T-helper 22 cell (primary cell): ENCODE results near the gene DTX3.

Experiments used
- DNase-seq: peaks from one replicate; pipeline ENCODE4 v3.0.0-alpha.2; 2020; ENCODE audit warnings: low read depth

Gene DTX3

GRCh38 chr12:57620245-57620935, 15.8 kb downstream of the DTX3 start:
- no peak for DNase-seq

DNA sequence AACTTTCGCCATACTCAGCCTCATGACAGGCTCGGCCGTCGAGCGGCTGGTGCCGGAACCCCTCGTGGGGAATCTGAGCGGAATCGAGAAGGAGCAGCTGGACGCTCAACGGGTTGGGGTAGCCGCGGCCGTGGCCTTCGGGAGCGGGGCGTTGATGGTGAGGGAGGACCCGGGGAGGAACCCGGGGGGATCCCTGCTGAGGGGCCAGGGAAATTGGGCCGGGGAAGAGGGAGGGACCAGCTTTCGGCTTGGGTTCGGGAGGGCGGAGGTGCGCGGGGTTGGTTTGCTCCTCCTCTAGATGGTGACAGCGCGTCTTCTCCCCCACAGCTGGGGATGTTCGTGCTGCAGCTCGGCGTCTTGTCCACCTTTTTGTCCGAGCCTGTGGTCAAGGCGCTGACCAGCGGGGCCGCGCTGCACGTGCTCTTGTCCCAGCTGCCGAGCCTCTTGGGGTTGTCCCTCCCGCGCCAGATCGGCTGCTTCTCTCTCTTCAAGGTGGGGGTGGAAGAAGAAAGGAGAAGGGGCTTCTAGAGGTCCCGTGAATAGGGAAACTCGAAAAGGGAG, 16.4 kb downstream of the DTX3 start:
- no peak for DNase-seq

DNA sequence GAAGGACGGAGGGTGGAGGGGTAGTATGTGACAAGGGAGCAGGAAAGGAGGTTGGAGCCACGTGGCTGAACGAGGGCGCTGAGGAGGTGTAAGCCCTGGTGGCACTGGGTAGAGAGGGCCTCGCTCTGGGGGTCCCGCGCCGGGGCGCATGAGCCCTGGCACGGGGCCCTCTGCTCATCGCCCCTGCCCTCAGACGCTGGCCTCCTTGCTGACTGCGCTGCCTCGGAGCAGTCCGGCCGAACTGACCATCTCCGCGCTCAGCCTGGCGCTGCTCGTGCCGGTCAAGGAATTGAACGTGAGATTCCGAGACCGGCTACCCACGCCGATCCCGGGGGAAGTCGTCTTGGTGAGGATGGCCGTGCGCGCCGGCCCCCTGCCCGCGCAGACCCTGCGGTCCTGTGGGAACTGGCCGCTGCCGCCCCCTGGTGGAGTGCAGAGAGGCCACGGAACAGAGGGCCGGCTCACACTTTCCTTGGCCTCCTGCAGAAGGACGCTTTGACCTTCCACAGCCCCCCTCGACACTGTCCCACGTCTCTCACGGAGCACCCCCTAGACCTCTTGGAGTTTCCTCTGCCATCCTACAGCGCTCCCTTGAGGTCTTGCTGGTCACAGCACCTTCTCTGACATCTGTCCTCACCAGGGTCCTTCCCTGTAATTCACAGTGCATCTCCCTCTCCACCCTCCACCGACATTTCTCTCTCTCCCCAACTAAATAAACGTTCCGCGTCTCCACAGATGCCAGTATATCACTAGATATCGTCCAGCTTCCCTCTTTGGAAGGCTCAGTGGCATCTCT, 17.1 kb downstream of the DTX3 start:
- no peak for DNase-seq

GRCh38 chr12:57622293-57623245, 17.9 kb downstream of the DTX3 start:
- DNase-seq = no peak

DNA sequence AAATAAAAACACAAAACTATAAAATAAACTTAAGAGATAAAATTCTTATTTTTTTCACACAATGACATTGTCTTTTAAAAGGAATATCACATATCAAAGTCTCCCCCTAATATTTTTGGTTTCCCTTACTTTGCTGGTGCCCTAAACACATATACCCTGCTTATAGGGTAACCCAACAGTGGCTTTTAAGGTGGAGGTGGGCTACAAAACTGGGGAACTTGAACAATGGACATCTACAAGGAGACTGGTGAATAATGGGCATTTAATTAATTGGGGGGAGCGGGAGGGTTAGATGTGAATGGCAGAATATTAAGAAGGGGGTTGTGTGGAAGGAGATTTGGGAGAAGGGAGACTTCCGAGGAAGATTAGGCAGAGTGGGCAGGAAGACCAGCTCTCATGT, 18.8 kb downstream of the DTX3 start:
- DNase-seq = no peak

- no peak for DNase-seq
These were observed 19.3 kb downstream of the DTX3 start for GRCh38 chr12:57623811-57624390.

DNA sequence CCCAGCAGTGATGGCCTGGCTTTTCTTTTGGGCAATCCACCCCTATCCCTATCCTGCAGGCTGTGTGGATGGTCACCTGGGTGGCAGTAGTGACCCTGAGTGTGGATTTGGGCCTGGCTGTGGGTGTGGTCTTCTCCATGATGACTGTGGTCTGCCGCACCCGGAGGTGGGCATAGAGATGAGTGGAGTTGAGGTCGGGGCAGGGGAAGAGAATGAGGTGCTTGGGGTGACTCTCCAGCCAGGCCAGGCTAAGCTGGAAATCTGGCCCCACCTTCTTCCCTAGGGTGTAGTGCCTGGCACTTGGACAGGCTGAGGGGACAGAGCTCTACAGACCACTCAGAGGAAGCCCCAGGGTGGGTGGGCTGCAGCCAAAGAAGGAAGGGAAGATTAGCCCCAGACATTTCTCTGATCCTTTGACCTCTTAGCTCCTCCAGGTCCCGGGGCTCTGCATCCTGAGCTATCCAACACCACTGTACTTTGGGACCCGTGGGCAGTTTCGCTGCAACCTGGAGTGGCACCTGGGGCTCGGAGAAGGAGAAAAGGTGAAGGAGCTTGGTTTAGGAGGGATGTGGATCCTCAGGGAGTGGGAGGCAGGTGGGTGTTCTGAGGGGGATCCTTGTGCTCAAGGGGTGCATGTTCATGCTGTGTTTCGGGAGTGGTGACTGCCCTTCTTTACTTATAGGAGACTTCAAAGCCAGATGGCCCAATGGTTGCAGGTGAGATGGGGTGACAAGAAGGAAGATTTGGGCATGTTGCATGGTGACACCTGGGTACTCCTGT, 20.0 kb downstream of the DTX3 start:
- no peak for DNase-seq

- DNase-seq = no peak
These were observed 20.8 kb downstream of the DTX3 start for GRCh38 chr12:57625261-57626032.

GRCh38 chr12:57626111-57626920, 21.7 kb downstream of the DTX3 start:
- no peak for DNase-seq

GRCh38 chr12:57626921-57627445, 22.4 kb downstream of the DTX3 start:
- DNase-seq = no peak

DNA sequence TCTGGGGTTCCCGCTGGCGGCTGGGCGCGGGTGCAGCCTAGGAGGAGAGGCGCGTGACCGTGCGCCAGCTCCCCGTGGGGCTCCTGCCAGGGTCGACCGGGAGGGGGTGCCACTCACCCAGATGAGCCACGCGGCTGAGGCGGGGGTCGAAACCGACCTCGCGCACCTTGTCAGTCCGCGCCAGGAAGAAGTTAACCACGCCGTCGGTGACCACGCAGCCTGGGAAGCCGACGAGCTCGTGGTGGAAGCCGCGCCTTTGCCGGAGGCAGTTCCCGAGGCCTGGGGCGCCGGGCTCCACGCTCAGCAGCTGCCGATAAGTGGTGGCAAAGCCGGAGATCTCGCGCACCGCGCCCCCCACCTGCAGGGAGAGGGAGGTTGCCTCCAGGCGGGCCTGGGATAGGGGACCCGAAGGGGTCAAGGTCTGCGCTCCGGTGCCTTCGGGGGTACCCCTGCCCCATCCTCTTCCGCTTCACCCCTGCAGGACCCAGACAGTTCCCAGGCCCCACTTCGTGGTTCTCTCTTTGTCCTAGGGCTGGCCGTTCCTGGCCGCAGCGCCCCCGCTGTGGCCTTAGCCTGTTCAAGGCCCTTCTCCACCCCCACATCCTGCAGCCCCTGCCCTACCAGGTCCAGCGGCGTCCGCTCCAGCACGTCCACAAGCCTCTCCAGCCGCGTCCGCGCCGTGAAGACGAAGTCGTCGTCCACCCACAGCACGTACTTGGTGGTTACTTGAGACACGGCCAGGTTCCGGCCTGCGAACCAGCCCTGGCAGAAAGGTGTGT, 23.1 kb downstream of the DTX3 start:
- DNase-seq = no peak

GRCh38 chr12:57628280-57629191, 23.9 kb downstream of the DTX3 start:
- DNase-seq = no peak

GRCh38 chr12:57629897-57630471, 25.4 kb downstream of the DTX3 start:
- no peak for DNase-seq

- DNase-seq = no peak
These were observed 26.3 kb downstream of the DTX3 start for GRCh38 chr12:57630891-57631433.

DNA sequence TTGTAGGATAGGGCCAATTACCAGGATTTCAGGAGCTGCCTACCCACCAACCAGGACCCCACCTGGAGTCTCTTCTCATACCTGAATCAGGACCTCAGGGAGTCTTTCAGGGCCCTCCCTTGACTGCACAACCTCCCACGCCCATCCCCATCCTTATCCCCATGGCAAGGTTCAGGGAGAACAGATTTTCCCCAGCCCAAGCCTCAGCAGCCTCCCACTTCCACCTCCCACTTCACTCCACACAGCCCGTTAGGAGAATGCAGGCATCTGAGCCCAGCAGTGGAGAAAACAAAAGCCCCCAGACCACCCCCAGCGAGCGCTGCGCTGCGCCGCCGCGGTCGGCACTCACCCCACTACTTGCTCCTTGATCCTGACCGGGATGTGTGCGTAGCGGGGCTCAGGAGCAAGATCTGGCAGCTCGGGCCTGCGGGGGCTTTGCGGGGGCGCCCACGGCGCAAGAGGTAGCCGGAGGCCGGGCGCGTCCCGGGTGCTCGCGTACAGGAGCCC, 27.0 kb downstream of the DTX3 start:
- DNase-seq = no peak
